HCT116 (cell line): ENCODE data around the gene S100Z. TPM values are rescaled to one million over a fixed set of nuclear protein-coding genes. Genes with fewer than 3 reads are reported as not detected.

Experiments used
- ATAC-seq: fragments of 200-7000 bp; cut with Tn5 transposase; 2 replicates; pipeline ENCODE4 v1.9.1; 2020; ENCODE audit warnings: mild to moderate bottlenecking, moderate library complexity
- BruUV-seq: library from RNA; stranded (reverse); fragments of 400-500 nt; replicated peaks from 2 replicates; lab custom pipeline; 2021; lab: Mats Ljungman, UMichigan
- CTCF ChIA-PET: fragments of 300-600 bp; sonication (Branson Sonifier 250); formaldehyde crosslinking; loops from one replicate; lab custom pipeline; 2021; ENCODE audit warnings: antibody characterized with exemption; lab: Charles Lee
- POLR2A ChIA-PET: fragments of 300-600, 350-600 bp; sonication (Branson Sonifier 250); formaldehyde crosslinking; loops from one replicate; lab custom pipeline; 2021; ENCODE audit warnings: antibody characterized with exemption; lab: Charles Lee
- RAD21 ChIA-PET, 2 experiments: fragments of 300-600 bp; sonication (Branson Sonifier 250); formaldehyde crosslinking; loops; one replicate each; lab custom pipeline; 2023; ENCODE audit warnings: low total read pairs in 2 of 2; ENCODE audit not compliant: uncharacterized antibody in 2 of 2, unreplicated experiment in 2 of 2, low non-redundant PET in 1 of 2; lab: Charles Lee
- DNase-seq: peaks from one replicate; pipeline ENCODE4 v3.0.0-alpha.2; 2010; ENCODE audit warnings: low read depth, low spot score
- H2AFZ ChIP-seq: fragments of 200-600 bp; shearing (Covaris generic), sonication (generic); 2 replicates; pipeline ENCODE4 v1.6.1; 2017; ENCODE audit warnings: low read depth, mixed run types, mixed read lengths, antibody characterized with exemption, low read length; ENCODE audit not compliant: poor library complexity, severe bottlenecking
- H3K27ac ChIP-seq: 2 replicates; pipeline ENCODE4 v1.5.1; 2012; ENCODE audit warnings: low read depth, low read length
- H3K27me3 ChIP-seq: fragments of 200-600 bp; sonication (generic); 2 replicates; pipeline ENCODE4 v1.6.1; 2016; ENCODE audit warnings: mixed run types, low read length, mixed read lengths; ENCODE audit not compliant: insufficient read depth
- H3K36me3 ChIP-seq, 2 experiments: fragments of 200-500 bp in 1 of 2; fragments of 200-600 bp in 1 of 2; sonication (Bioruptor generic) in 1 of 2; sonication (generic) in 1 of 2; 2 replicates each; pipeline versions ENCODE4 v1.5.1 to v1.6.1; 2014 to 2016; ENCODE audit warnings: low read length in 2 of 2, inconsistent platforms in 1 of 2, mixed read lengths in 1 of 2, mixed run types in 1 of 2; ENCODE audit not compliant: insufficient read depth in 2 of 2, control insufficient read depth in 1 of 2
- H3K4me1 ChIP-seq, 2 experiments: fragments of 200-600 bp in 1 of 2; sonication (generic) in 1 of 2; 2 replicates each; pipeline versions ENCODE4 v1.5.1 to v1.6.1; 2012 to 2017; ENCODE audit warnings: low read length in 2 of 2, inconsistent platforms in 1 of 2, mild to moderate bottlenecking in 1 of 2, mixed read lengths in 1 of 2, mixed run types in 1 of 2, moderate library complexity in 1 of 2; ENCODE audit not compliant: insufficient read depth in 2 of 2, control insufficient read depth in 1 of 2
- H3K4me2 ChIP-seq: fragments of 200-600 bp; sonication (generic); 2 replicates; pipeline ENCODE4 v1.6.1; 2017; ENCODE audit warnings: mixed run types, low read length, mixed read lengths
- H3K4me3 ChIP-seq, 2 experiments: fragments of 200-600 bp in 1 of 2; sonication (generic) in 1 of 2; replicated peaks in 1 of 2; 2 replicates each; pipeline ENCODE4 v1.5.1; 2011 to 2016; ENCODE audit warnings: low read length in 2 of 2, control low read depth in 1 of 2, low read depth in 1 of 2, mild to moderate bottlenecking in 1 of 2, mixed read lengths in 1 of 2, mixed run types in 1 of 2
- H3K79me2 ChIP-seq: fragments of 200-600 bp; sonication (generic); 2 replicates; pipeline ENCODE4 v1.6.1; 2017; ENCODE audit warnings: mild to moderate bottlenecking, mixed run types, low read length, moderate library complexity, mixed read lengths; ENCODE audit not compliant: insufficient read depth
- H3K9ac ChIP-seq: fragments of 200-600 bp; sonication (generic); 2 replicates; pipeline ENCODE4 v1.6.1; 2016; ENCODE audit warnings: low read length, mixed read lengths
- H3K9me2 ChIP-seq: fragments of 200-600 bp; sonication (generic), shearing (Covaris generic); 2 replicates; pipeline ENCODE4 v1.6.1; 2017; ENCODE audit warnings: mixed run types, mild to moderate bottlenecking, moderate library complexity; ENCODE audit not compliant: insufficient read depth
- H3K9me3 ChIP-seq, 2 experiments: fragments of 200-500 bp in 1 of 2; fragments of 200-600 bp in 1 of 2; sonication (Bioruptor generic) in 1 of 2; sonication (generic) in 1 of 2; 2 replicates each; pipeline ENCODE4 v1.6.1; 2014 to 2017; ENCODE audit warnings: low read length in 2 of 2, mixed read lengths in 2 of 2, inconsistent platforms in 1 of 2, low read depth in 1 of 2, mild to moderate bottlenecking in 1 of 2, mixed run types in 1 of 2, moderate library complexity in 1 of 2; ENCODE audit not compliant: control insufficient read depth in 1 of 2, insufficient read depth in 1 of 2
- H4K20me1 ChIP-seq: fragments of 200-600 bp; sonication (generic), shearing (Covaris generic); 2 replicates; pipeline ENCODE4 v1.6.1; 2017; ENCODE audit warnings: mixed run types, mild to moderate bottlenecking, moderate library complexity; ENCODE audit not compliant: insufficient read depth
- EZH2 ChIP-seq: fragments of 200-600 bp; sonication (generic); IDR thresholded peaks from 2 replicates; pipeline ENCODE4 v1.6.1; 2017; ENCODE audit warnings: antibody characterized with exemption, mixed run types
- FOSL1 ChIP-seq: IDR thresholded peaks from 2 replicates; pipeline ENCODE4 v1.6.1; 2012; ENCODE audit warnings: low read depth
- RAD21 ChIP-seq: IDR thresholded peaks from 2 replicates; pipeline ENCODE4 v1.6.1; 2012; ENCODE audit warnings: low read depth, mild to moderate bottlenecking
- SIN3A ChIP-seq: IDR thresholded peaks from 2 replicates; pipeline ENCODE4 v1.6.1; 2012; ENCODE audit warnings: low read depth
- TCF7L2 ChIP-seq: IDR thresholded peaks from 2 replicates; pipeline ENCODE4 v1.7.0; 2011; ENCODE audit warnings: borderline replicate concordance, inconsistent platforms; ENCODE audit not compliant: insufficient read depth, insufficient read length; ENCODE audit errors: extremely low read depth
- YY1 ChIP-seq: IDR thresholded peaks from 2 replicates; pipeline ENCODE4 v1.6.1; 2011; ENCODE audit warnings: low read length, low read depth, moderate library complexity, mild to moderate bottlenecking; ENCODE audit not compliant: insufficient replicate concordance; ENCODE audit errors: extremely low read depth
- intact Hi-C: fragments of 100-400 bp; cut with micrococcal nuclease; formaldehyde crosslinking; loops from 2 replicates; pipeline ENCODE4 v1.10.0; 2022
- total RNA-seq: library from RNA; stranded (reverse); gene quantifications from one replicate; pipeline ENCODE4 v1.2.1, GENCODE V29; 2021; ENCODE audit not compliant: unreplicated experiment
- TF ChIP-seq, protein P1 (sequence below): IDR thresholded peaks from 2 replicates; pipeline ENCODE4 v1.6.1; 2012
- TF ChIP-seq, protein P2 (sequence below): IDR thresholded peaks from 2 replicates; pipeline ENCODE4 v1.6.1; 2012; ENCODE audit warnings: low read depth
- TF ChIP-seq, protein P3 (sequence below), 3 experiments: fragments of 200-600 bp in 1 of 3; sonication (generic) in 1 of 3; IDR thresholded peaks in 2 of 3; conservative IDR thresholded peaks in 1 of 3; 2 replicates each; pipeline ENCODE4 v1.5.1; 2012 to 2017; ENCODE audit warnings: low read depth in 2 of 3, low read length in 2 of 3, antibody characterized with exemption in 1 of 3, borderline replicate concordance in 1 of 3, control low read depth in 1 of 3, mild to moderate bottlenecking in 1 of 3, mixed read lengths in 1 of 3, mixed run types in 1 of 3, moderate library complexity in 1 of 3; ENCODE audit not compliant: insufficient read depth in 1 of 3

The S100Z gene
- total RNA-seq, 1 experiment from 2014 or later, result not detected

DNA sequence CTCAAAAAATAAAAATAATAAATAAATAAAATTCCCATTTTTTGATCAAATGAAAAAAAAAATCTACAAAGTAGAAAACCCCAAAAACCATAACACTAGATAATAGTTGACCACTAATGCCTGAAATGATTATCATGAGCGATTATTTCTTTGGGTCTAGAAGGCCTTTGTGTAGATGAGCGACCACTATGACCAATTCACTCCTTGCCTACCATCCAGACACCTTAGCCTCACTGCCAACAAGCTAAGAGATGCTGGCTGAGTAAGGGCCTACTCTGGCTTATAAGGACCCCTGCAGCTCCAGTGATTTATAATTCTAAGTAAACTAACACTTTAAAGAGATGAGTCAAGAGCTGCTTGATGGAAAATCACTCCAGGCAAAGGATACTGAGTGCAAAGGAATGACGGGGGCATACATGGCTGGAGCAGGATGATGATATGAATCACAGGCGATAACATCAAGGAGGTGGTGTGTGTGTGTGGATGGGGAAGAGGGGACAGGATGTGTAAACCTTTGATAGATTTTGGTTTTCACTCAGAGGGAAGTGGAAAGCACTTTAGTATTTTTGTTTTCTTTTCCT lies 35.7 kb upstream of the S100Z start:
- H2AFZ ChIP-seq, result peak overlapping the region; percentile 29
- no peaks in the 10 kb centered on the region for H3K27me3 ChIP-seq
- CTCF ChIA-PET, result no interaction called here
- peak overlapping the region; percentile 65 for H3K4me2 ChIP-seq
- intact Hi-C loops, result no loop called here
- POLR2A ChIA-PET, result interaction anchor here (7.6 kb wide), 1 partner anchor 8 kb away, joined by 68 read pairs; no protein-coding TSS in a partner anchor
- H3K4me1 ChIP-seq, result peaks cover 28 to 70% of the 10 kb centered on the region in 2 experiments
- TF ChIP-seq RAD21, result no peak
- TF ChIP-seq, protein P1, sequence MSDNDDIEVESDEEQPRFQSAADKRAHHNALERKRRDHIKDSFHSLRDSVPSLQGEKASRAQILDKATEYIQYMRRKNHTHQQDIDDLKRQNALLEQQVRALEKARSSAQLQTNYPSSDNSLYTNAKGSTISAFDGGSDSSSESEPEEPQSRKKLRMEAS, result no peak
- TF ChIP-seq, protein P2, sequence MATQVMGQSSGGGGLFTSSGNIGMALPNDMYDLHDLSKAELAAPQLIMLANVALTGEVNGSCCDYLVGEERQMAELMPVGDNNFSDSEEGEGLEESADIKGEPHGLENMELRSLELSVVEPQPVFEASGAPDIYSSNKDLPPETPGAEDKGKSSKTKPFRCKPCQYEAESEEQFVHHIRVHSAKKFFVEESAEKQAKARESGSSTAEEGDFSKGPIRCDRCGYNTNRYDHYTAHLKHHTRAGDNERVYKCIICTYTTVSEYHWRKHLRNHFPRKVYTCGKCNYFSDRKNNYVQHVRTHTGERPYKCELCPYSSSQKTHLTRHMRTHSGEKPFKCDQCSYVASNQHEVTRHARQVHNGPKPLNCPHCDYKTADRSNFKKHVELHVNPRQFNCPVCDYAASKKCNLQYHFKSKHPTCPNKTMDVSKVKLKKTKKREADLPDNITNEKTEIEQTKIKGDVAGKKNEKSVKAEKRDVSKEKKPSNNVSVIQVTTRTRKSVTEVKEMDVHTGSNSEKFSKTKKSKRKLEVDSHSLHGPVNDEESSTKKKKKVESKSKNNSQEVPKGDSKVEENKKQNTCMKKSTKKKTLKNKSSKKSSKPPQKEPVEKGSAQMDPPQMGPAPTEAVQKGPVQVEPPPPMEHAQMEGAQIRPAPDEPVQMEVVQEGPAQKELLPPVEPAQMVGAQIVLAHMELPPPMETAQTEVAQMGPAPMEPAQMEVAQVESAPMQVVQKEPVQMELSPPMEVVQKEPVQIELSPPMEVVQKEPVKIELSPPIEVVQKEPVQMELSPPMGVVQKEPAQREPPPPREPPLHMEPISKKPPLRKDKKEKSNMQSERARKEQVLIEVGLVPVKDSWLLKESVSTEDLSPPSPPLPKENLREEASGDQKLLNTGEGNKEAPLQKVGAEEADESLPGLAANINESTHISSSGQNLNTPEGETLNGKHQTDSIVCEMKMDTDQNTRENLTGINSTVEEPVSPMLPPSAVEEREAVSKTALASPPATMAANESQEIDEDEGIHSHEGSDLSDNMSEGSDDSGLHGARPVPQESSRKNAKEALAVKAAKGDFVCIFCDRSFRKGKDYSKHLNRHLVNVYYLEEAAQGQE, result no peak
- TF ChIP-seq, protein P3, sequence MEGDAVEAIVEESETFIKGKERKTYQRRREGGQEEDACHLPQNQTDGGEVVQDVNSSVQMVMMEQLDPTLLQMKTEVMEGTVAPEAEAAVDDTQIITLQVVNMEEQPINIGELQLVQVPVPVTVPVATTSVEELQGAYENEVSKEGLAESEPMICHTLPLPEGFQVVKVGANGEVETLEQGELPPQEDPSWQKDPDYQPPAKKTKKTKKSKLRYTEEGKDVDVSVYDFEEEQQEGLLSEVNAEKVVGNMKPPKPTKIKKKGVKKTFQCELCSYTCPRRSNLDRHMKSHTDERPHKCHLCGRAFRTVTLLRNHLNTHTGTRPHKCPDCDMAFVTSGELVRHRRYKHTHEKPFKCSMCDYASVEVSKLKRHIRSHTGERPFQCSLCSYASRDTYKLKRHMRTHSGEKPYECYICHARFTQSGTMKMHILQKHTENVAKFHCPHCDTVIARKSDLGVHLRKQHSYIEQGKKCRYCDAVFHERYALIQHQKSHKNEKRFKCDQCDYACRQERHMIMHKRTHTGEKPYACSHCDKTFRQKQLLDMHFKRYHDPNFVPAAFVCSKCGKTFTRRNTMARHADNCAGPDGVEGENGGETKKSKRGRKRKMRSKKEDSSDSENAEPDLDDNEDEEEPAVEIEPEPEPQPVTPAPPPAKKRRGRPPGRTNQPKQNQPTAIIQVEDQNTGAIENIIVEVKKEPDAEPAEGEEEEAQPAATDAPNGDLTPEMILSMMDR (IDR thresholded peaks at IDR 0.05 in 2 of 3, conservative IDR thresholded peaks at IDR 0.05 in 1 of 3; ENCODE audit: borderline replicate concordance in 1 of 3, insufficient read depth in 1 of 3, low read depth in 2 of 3, low read length in 2 of 3), result no peak
- TF ChIP-seq FOSL1, result no peak
- TF ChIP-seq YY1, result peak; percentile 55
- no peak for TF ChIP-seq EZH2
- TF ChIP-seq TCF7L2, result peak; percentile 71
- no peak for TF ChIP-seq SIN3A
- DNase-seq (peak; percentile 81), ATAC-seq (peak; percentile 31)
- peak overlapping the region; percentile 60; the same call in 1 of the 2 replicates for H3K27ac ChIP-seq
- BruUV-seq, result no TSS peak
- H3K79me2 ChIP-seq, result peaks cover 3% of the 10 kb centered on the region
- RAD21 ChIA-PET, result no interaction called here
- H3K4me3 ChIP-seq, result no peak overlapping the region; a peak in 1 of 4 replicates
- no peaks in the 10 kb centered on the region for H3K36me3 ChIP-seq
- H3K9me3 ChIP-seq, result no peaks in the 10 kb centered on the region
- peak overlapping the region; percentile 35; the same call in 1 of the 2 replicates for H3K9ac ChIP-seq
- H3K9me2 ChIP-seq, result no peaks in the 10 kb centered on the region
- no peaks in the 10 kb centered on the region for H4K20me1 ChIP-seq
